Measurements from ENCODE around the gene KRTAP10-10.

- TF ChIP-seq, protein P1, sequence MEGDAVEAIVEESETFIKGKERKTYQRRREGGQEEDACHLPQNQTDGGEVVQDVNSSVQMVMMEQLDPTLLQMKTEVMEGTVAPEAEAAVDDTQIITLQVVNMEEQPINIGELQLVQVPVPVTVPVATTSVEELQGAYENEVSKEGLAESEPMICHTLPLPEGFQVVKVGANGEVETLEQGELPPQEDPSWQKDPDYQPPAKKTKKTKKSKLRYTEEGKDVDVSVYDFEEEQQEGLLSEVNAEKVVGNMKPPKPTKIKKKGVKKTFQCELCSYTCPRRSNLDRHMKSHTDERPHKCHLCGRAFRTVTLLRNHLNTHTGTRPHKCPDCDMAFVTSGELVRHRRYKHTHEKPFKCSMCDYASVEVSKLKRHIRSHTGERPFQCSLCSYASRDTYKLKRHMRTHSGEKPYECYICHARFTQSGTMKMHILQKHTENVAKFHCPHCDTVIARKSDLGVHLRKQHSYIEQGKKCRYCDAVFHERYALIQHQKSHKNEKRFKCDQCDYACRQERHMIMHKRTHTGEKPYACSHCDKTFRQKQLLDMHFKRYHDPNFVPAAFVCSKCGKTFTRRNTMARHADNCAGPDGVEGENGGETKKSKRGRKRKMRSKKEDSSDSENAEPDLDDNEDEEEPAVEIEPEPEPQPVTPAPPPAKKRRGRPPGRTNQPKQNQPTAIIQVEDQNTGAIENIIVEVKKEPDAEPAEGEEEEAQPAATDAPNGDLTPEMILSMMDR (IDR thresholded peaks at IDR 0.05) = no peak
- no peak for TF ChIP-seq POLR2A (IDR thresholded peaks at IDR 0.05)
These were observed 16.8 kb downstream of the KRTAP10-10 start for GRCh38 chr21:44653656-44654575.
